Activated T-helper 2 cell treated with anti-CD3 and anti-CD28 coated beads, Interferon-gamma antibody, Interleukin-2, Interleukin-4, amounts not matched to agents 10 μg/mL and 5 μg/mL and 100 μg/mL, durations not matched to agents 14 hours and 24 hours and 36 hours (primary cell): Measurements from ENCODE around the gene HTR1D. TPM values are rescaled to one million over a fixed set of nuclear protein-coding genes. Genes with fewer than 3 reads are reported as not detected.
"Not testable (repeated sequence)": the region's sequence is repeated elsewhere in the genome, so short reads cannot be mapped to it uniquely, and the experiment has no call there.

ENCODE experiments used
- DNase-seq: peaks from one replicate; pipeline ENCODE4 v3.0.0; 2021; ENCODE audit warnings: low spot score
- H3K27ac Mint-ChIP-seq: one replicate; pipeline ENCODE4 v1.8.0; 2021; ENCODE audit warnings: mixed read lengths
- H3K27me3 Mint-ChIP-seq: one replicate; pipeline ENCODE4 v1.8.0; 2021; ENCODE audit warnings: low read depth, mixed read lengths
- H3K36me3 Mint-ChIP-seq: one replicate; pipeline ENCODE4 v1.8.0; 2021; ENCODE audit warnings: low read depth, mixed read lengths
- H3K4me1 Mint-ChIP-seq: one replicate; pipeline ENCODE4 v1.8.0; 2021; ENCODE audit warnings: low read depth, mixed read lengths
- H3K4me3 Mint-ChIP-seq: one replicate; pipeline ENCODE4 v1.8.0; 2021; ENCODE audit warnings: low read depth, mild to moderate bottlenecking, moderate library complexity, mixed read lengths
- H3K9me3 Mint-ChIP-seq: one replicate; pipeline ENCODE4 v1.8.0; 2021; ENCODE audit warnings: mixed read lengths
- intact Hi-C: fragments of 100-400 bp; cut with micrococcal nuclease; formaldehyde crosslinking; loops from one replicate; pipeline ENCODE4 v1.15.1; 2023
- total RNA-seq: library from RNA; stranded (reverse); gene quantifications from 2 replicates; pipeline ENCODE4 v1.2.3, GENCODE V29; 2022

The HTR1D gene
- total RNA-seq, 1 donor from 2014 or later, result not detected

DNA sequence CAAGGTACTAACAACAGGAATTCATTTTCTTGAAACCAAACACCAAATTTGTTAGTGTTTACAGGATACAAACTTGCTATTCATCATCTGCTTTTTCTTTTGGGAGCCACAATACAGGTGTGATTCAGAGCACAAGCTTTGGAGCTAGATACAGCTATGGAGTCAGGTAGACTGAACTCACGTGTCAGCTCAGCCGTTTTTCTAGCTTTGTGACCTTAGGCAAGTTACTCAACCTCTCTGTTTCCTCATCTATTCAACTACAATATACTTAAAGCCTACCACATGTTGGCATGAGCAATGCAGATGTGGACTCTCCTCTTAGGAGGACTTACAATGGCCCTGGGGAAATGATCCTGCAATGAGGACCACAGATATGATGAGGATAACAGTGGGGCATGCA lies 6.3 kb downstream of the HTR1D start:
- Mint-ChIP-seq H3K4me3 (no peak overlapping the region), H3K9me3 (no peaks in the 10 kb centered on the region), H3K27ac (no peak overlapping the region), H3K4me1 (no peaks in the 10 kb centered on the region), H3K27me3 (peaks cover 23% of the 10 kb centered on the region), H3K36me3 (no peaks in the 10 kb centered on the region)
- intact Hi-C loops, result no loop called here
- no peak for DNase-seq

DNA sequence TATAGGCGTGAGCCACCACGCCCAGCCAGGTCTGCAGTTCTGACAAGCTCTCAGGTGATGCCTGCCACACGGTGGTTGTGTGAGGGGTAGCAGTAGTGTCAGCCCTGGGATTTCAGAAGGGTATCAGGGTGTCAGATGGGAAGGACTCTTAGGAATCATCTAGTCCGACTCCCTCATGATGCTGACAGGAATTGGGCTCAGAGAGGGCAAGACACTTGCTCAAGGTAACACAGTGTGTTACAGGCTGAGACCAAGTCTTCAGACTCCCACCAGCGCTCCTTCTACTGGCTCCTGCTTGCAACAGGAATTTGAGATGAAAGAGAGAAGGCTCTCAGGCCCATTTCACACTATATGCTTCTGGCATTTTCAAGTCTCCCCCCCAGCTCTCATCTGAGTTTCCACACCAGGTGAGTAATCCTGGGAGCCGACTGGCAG lies 6.9 kb downstream of the HTR1D start:
- no peak for DNase-seq
- Mint-ChIP-seq H3K27ac (no peak overlapping the region), H3K36me3 (no peaks in the 10 kb centered on the region), H3K27me3 (peaks cover 22% of the 10 kb centered on the region), H3K4me3 (no peak overlapping the region), H3K9me3 (no peaks in the 10 kb centered on the region), H3K4me1 (no peaks in the 10 kb centered on the region)
- intact Hi-C loops, result no loop called here

DNA sequence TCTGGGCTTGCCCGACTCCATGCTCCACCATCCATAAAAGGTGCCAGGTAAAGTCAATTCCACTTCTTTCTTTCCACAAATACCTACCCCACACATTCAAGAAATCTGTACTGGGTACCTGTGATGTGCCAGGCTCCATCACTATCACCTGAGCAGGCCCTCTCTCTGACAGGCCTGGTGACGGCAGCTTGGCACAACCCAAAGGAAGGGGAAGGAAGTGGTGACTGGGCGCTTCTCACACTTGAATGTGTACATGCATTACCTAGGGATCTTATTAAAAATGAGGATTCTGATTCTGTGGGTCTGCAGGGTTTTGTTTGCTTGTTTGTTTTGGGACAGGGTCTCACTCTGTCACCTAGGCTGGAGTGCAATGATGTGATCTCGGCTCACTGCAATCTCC lies 7.5 kb downstream of the HTR1D start:
- DNase-seq, result no peak
- Mint-ChIP-seq H3K27me3 (peaks cover 19% of the 10 kb centered on the region), H3K27ac (no peak overlapping the region), H3K9me3 (no peaks in the 10 kb centered on the region), H3K4me1 (no peaks in the 10 kb centered on the region), H3K36me3 (no peaks in the 10 kb centered on the region), H3K4me3 (no peak overlapping the region)
- intact Hi-C loops, result no loop called here

DNA sequence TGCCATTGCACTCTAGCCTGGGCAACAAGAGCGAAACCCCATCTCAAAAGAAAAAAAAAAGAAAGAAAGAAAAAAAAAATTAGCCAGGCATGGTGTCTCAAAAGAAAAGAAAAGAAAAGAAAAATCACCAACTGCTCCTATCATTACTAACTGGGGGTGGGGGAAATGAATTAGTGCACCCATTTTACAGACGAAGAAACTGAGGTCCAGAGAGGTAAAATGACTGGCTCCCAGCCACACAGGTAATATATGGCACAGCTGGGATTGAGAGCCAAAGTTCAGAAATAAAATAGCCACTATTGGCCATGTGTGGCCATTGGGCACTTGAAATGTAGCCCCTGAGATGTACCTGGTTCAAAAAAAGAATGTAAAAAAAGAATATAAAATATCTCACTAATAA lies 8.8 kb downstream of the HTR1D start:
- no peaks in the 10 kb centered on the region for H3K36me3 Mint-ChIP-seq
- H3K27me3 Mint-ChIP-seq, result peaks cover 11% of the 10 kb centered on the region
- intact Hi-C loops, result no loop called here
- H3K27ac Mint-ChIP-seq, result no peak overlapping the region
- H3K9me3 Mint-ChIP-seq, result no peaks in the 10 kb centered on the region
- no peaks in the 10 kb centered on the region for H3K4me1 Mint-ChIP-seq
- H3K4me3 Mint-ChIP-seq, result no peak overlapping the region
- DNase-seq, result no peak

DNA sequence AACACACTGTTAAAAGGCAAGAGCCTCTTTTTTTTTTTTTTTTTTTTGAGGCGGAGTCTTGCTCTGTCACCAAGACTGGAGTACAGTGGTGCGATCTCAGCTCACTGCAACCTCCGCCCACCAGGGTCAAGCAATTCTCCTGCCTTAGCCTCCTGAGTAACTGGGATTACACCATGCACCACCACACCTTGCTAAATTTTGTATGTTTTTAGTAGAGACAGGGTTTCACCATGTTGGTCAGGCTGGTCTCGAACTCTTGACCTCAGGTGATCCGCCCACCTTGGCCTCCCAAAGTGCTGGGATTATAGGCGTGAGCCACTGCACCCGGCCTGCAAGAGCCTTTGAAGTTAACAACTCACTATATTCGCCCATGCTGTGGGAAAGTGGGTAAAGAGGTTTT lies 9.6 kb downstream of the HTR1D start:
- H3K4me1 Mint-ChIP-seq, H3K36me3 Mint-ChIP-seq, DNase-seq, H3K27me3 Mint-ChIP-seq, H3K4me3 Mint-ChIP-seq, intact Hi-C loops, H3K27ac Mint-ChIP-seq, H3K9me3 Mint-ChIP-seq: not testable (repeated sequence)

DNA sequence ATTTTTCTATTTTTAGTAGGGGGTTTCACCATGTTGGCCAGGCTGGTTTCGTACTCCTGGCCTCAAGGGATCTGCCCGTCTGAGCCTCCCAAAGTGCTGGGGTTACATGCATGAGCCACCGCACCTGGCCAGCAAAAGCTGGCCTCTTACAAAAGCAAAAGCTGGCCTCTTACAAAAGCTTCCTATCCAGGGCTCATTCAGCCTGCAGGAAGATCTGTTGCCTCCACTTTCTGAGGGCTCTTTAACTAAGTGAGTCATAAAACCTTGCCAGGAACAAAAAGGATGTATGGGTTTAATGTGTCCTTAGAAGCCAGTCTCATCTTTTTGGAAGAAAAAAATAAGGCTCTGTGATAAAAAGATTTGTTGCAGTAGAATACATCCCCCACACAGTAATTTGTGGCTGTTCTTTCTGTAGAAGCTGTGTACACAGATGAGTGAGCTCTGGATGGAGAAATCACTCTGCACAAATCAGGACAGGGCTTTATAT lies 15.0 kb downstream of the HTR1D start:
- Mint-ChIP-seq H3K27ac (no peak overlapping the region), H3K4me1 (no peaks in the 10 kb centered on the region), H3K9me3 (no peaks in the 10 kb centered on the region), H3K4me3 (no peak overlapping the region), H3K36me3 (no peaks in the 10 kb centered on the region), H3K27me3 (peaks cover 4% of the 10 kb centered on the region)
- intact Hi-C loops, result no loop called here
- DNase-seq, result no peak

DNA sequence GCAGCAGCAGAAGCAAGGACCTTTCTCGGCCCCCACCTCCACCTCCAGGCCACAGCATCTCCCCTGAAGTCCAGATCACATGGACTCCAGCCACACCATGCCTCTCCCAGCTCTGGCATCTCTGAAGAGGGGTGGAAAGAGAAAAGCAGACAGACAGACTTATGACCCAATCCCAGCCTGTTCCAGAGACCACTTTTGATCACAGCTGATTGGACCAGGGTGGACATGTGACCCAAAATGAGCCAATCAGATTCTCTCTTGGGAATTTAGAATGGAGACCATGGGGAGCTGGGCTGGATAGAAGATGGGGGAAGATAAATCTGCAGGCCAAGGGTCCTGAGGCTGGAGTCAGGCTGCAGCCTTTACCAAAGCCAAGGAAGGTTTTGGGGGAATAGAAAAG lies 16.4 kb downstream of the HTR1D start:
- no peak for DNase-seq
- Mint-ChIP-seq H3K27ac (no peak overlapping the region), H3K4me1 (no peaks in the 10 kb centered on the region), H3K9me3 (no peaks in the 10 kb centered on the region), H3K36me3 (no peaks in the 10 kb centered on the region), H3K4me3 (no peak overlapping the region), H3K27me3 (peaks cover 4% of the 10 kb centered on the region)
- intact Hi-C loops, result no loop called here

DNA sequence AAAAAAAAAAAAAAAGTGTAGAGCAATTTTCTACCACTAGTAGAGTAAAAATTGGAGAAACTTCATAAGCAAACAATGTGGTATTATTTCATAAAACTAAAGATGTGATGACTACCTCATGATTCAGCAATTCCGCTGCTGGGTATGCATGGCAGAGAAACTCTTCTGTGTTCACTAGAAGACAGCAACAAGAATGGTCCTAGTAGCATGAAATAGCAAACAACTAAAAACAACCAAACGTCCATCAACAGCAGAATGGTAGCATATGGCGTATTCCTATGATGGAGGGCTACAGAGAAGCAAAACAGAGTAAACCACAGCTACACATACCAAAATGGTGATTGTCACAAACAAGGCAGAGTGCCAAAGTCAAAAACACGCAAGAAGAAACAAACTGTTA lies 18.9 kb downstream of the HTR1D start:
- H3K4me3 Mint-ChIP-seq, result no peak overlapping the region
- H3K4me1 Mint-ChIP-seq, result no peaks in the 10 kb centered on the region
- H3K27me3 Mint-ChIP-seq, result peaks cover 7% of the 10 kb centered on the region

DNA sequence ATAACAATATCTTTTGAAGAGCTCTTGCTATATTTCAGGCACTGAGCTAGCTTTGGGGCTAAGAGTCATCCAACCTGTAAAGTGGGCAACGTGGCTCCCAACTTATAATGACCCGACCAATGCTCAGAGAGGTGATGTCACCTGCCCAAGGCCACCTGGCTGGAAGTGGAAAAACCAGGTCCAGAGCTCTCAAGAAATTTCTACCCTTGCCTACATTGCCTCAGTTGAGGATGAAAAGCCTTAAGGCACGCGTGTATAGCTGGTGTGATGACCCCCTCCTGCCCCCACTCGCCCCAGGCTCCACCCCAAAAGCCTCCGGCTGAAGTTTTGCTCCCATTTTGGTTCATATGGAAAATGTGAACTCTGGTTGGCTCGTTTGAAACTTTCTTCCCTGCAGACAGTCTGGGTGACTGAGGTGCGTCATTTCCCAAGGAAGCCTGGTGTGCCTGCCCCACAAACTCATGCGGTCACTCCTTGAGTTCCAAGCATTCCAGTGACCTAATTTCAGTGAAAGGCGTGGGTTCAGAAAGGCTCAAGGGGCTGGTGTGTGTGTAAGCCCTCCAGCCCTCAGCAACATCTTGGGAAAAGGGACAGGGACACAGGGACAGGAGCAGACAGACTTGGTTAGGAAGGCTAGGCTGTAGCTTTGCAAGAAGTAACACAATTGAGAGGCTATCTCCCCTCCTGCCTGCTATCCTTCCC lies 20.5 kb downstream of the HTR1D start:
- intact Hi-C loops, result no loop called here
- H3K4me1 Mint-ChIP-seq, result no peaks in the 10 kb centered on the region
- no peaks in the 10 kb centered on the region for H3K9me3 Mint-ChIP-seq
- no peaks in the 10 kb centered on the region for H3K36me3 Mint-ChIP-seq
- no peak overlapping the region for H3K27ac Mint-ChIP-seq
- no peak for DNase-seq
- H3K27me3 Mint-ChIP-seq, result peaks cover 7% of the 10 kb centered on the region
- no peak overlapping the region for H3K4me3 Mint-ChIP-seq

More for the DNA sequence above, 18.9 kb downstream of the HTR1D start:
- no peaks in the 10 kb centered on the region for H3K9me3 Mint-ChIP-seq
- no peaks in the 10 kb centered on the region for H3K36me3 Mint-ChIP-seq
- no peak for DNase-seq
- intact Hi-C loops, result no loop called here
- no peak overlapping the region for H3K27ac Mint-ChIP-seq

DNA sequence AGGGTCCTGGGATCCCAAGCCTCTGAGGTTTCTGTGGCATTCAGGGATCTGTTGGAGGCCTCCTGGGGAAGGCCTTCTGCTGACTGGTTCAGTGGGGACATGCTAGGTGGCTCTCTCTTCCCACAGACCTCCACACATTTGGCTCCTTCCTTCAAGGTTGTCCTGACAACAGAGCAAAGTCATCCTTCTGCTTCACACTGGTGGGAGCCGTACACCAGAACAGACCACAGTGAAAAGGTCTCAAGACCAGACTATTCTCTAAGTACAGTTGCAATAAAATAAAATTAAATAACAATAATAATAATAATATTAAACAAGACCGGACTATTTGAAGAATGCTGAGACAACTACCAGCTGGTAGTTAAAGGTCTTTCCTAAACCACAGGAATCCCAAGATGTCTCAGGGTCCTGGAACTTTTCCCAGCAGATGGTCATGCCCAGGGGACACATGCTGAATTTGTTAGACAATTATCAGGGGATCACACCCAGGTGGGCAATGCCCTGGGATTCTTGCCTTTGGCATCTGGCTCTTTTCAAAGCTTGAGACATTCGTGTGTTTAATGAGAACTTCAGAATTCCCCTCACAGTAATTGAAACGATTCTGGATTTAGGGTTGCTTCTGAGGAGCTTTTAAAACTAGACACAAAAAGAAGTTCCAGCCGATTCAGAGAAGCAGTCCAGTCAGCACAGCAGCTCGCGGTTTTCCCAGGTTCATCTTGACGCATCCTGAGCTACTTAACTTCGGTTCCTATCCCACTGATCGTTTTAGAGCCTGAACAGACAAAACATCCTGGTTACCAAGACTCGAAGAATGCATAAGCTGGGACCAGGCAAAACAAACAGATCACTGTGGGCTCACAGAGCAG lies 22.9 kb downstream of the HTR1D start:
- no peak overlapping the region for H3K27ac Mint-ChIP-seq
- intact Hi-C loops, result no loop called here
- no peaks in the 10 kb centered on the region for H3K4me1 Mint-ChIP-seq
- no peak overlapping the region for H3K4me3 Mint-ChIP-seq
- DNase-seq, result no peak
- H3K36me3 Mint-ChIP-seq, result no peaks in the 10 kb centered on the region
- H3K27me3 Mint-ChIP-seq, result peaks cover 9% of the 10 kb centered on the region
- no peaks in the 10 kb centered on the region for H3K9me3 Mint-ChIP-seq

DNA sequence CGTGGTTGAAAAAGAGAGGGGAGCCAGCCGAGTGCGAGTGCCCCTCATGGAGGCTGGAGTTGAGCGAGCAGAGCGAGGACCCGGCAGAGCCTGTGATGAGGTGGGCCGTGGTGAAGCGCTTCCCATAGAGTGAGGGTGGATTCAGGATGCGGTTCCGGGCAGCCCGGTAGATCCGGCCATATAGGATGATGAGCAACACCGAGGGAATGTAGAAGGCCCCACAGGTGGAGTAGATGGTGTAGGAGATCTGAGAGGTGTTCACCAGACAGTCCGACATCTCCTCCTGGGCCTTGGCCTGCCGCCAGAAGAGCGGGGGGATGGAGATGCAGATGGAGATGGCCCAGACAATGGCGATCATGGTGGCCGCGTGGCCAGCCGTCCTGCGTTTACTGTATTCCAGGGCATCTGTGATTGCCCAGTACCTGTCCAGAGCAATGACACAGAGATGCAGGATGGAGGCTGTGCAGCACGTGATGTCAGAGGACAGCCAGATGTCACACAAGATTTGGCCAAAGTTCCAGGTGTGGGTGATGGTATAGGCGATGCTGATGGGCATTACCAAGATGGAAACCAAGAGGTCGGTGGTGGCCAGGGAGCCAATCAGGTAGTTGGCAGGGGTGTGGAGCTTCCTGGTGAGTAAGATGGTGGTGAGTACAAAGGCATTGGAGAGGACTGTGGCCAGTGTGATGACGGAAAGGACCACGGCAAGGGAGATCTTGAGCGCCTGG lies 23.7 kb downstream of the HTR1D start:
- Mint-ChIP-seq H3K27me3 (peaks cover 9% of the 10 kb centered on the region), H3K4me3 (no peak overlapping the region), H3K4me1 (no peaks in the 10 kb centered on the region), H3K36me3 (no peaks in the 10 kb centered on the region), H3K9me3 (no peaks in the 10 kb centered on the region), H3K27ac (no peak overlapping the region)
- DNase-seq, result no peak
- intact Hi-C loops, result no loop called here

DNA sequence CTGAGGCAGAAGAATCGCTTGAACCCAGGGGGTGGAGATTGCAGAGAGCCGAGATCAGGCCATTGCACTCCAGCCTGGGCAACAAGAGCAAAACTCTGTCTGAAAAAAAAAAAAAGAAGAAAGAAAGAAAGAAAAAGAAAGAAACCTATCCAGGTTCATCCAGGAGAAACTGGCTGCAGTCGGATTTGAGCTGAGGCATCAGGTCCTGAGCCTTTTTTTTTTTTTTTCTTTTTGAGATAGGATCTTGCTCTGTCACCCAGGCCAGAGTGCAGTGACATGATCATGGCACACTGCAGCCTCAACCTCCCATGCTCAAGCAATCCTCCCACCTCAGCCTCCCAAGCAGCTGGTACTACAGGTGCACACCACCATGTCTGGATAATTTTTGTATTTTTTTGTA lies 26.1 kb downstream of the HTR1D start:
- Mint-ChIP-seq H3K27me3 (peaks cover 7% of the 10 kb centered on the region), H3K36me3 (no peaks in the 10 kb centered on the region), H3K27ac (no peak overlapping the region), H3K4me1 (no peaks in the 10 kb centered on the region), H3K4me3 (no peak overlapping the region), H3K9me3 (no peaks in the 10 kb centered on the region)
- no peak for DNase-seq
- intact Hi-C loops, result no loop called here
